ENCODE measurements around the gene CCSER2. TPM values are rescaled to one million over a fixed set of nuclear protein-coding genes. Genes with fewer than 3 reads are reported as not detected.

Gene CCSER2
- total RNA-seq, 4 donors from 2014 or later = 60.5 to 80.6 (median 63.1) TPM

- Histone ChIP-seq H3K4me1 (peaks cover 27 to 47% (median 37%) of the 10 kb centered on the region in 4 donors), H3K27me3 (no peaks in the 10 kb centered on the region), H3K36me3 (no peaks in the 10 kb centered on the region), H3K4me3 (no peak overlapping the region), H3K27ac (replicated peaks in 1 of 4) (no peak overlapping the region), H3K9me3 (no peaks in the 10 kb centered on the region)
- DNase-seq (ENCODE audit: extremely low spot score) = no peak
- 88% methylated on average over 1 of the region's 1 CpG for WGBS
- intact Hi-C loops (cut with DNase I) = no loop called here
- TF ChIP-seq EP300 (IDR thresholded peaks at IDR 0.05) (no peak), POLR2AphosphoS5 (IDR thresholded peaks at IDR 0.05) (no peak), POLR2A (IDR thresholded peaks at IDR 0.05; ENCODE audit: low read depth) (no peak)
- TF ChIP-seq, protein P1, sequence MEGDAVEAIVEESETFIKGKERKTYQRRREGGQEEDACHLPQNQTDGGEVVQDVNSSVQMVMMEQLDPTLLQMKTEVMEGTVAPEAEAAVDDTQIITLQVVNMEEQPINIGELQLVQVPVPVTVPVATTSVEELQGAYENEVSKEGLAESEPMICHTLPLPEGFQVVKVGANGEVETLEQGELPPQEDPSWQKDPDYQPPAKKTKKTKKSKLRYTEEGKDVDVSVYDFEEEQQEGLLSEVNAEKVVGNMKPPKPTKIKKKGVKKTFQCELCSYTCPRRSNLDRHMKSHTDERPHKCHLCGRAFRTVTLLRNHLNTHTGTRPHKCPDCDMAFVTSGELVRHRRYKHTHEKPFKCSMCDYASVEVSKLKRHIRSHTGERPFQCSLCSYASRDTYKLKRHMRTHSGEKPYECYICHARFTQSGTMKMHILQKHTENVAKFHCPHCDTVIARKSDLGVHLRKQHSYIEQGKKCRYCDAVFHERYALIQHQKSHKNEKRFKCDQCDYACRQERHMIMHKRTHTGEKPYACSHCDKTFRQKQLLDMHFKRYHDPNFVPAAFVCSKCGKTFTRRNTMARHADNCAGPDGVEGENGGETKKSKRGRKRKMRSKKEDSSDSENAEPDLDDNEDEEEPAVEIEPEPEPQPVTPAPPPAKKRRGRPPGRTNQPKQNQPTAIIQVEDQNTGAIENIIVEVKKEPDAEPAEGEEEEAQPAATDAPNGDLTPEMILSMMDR (IDR thresholded peaks at IDR 0.05) = no peak
These were observed 10.6 kb downstream of the CCSER2 start for GRCh38 chr10:84339025-84339424.

DNA sequence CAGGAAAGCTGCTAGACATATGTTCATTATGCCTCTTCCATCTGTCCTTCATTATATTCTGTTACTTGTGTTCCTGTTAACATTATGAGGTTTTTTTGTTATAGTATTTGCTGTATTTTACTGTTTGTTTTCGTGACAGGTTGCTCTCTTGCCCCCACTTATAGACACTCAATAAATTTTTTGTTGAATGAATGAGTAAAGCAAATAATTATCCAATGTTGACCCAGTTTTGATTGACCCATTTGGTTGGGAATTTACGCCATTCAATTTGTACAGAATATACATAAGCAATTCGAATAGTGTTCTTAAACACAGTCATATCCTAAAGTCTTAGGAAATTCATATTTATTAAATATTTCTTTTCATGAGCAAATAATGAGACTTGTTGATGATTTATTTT, 11.8 kb downstream of the CCSER2 start:
- 100% methylated on average over 3 of the region's 3 CpGs for WGBS
- peaks cover 32 to 43% (median 37%) of the 10 kb centered on the region in 4 donors for H3K4me1 ChIP-seq
- H3K27me3 ChIP-seq = no peaks in the 10 kb centered on the region
- no peak for TF ChIP-seq EP300 (IDR thresholded peaks at IDR 0.05)
- TF ChIP-seq POLR2AphosphoS5 (IDR thresholded peaks at IDR 0.05) = no peak
- TF ChIP-seq, protein P1 (IDR thresholded peaks at IDR 0.05) = no peak
- TF ChIP-seq POLR2A (IDR thresholded peaks at IDR 0.05; ENCODE audit: low read depth) = no peak
- no peak for DNase-seq (ENCODE audit: extremely low spot score)
- H3K27ac ChIP-seq (replicated peaks in 1 of 4) = no peak overlapping the region
- no peak overlapping the region for H3K4me3 ChIP-seq
- H3K9me3 ChIP-seq = no peaks in the 10 kb centered on the region
- H3K36me3 ChIP-seq = no peaks in the 10 kb centered on the region
- intact Hi-C loops (cut with DNase I) = no loop called here

- TF ChIP-seq POLR2A (IDR thresholded peaks at IDR 0.05; ENCODE audit: low read depth) = no peak
- no peak for TF ChIP-seq EP300 (IDR thresholded peaks at IDR 0.05)
- no peak for TF ChIP-seq POLR2AphosphoS5 (IDR thresholded peaks at IDR 0.05)
- TF ChIP-seq, protein P1 (IDR thresholded peaks at IDR 0.05) = no peak
- H3K4me3 ChIP-seq = no peak overlapping the region
- no peaks in the 10 kb centered on the region for H3K27me3 ChIP-seq
- H3K9me3 ChIP-seq = no peaks in the 10 kb centered on the region
- no peak for DNase-seq (ENCODE audit: extremely low spot score)
- intact Hi-C loops (cut with DNase I) = no loop called here
- peaks cover 29 to 43% (median 38%) of the 10 kb centered on the region in 4 donors for H3K4me1 ChIP-seq
- H3K27ac ChIP-seq (replicated peaks in 1 of 4) = no peak overlapping the region
- H3K36me3 ChIP-seq = no peaks in the 10 kb centered on the region
- 89% methylated on average over 9 of the region's 9 CpGs for WGBS
These were observed 12.5 kb downstream of the CCSER2 start for GRCh38 chr10:84340632-84341537.

GRCh38 chr10:84341538-84341856, 13.1 kb downstream of the CCSER2 start:
- peaks cover 23 to 40% (median 36%) of the 10 kb centered on the region in 4 donors for H3K4me1 ChIP-seq
- H3K4me3 ChIP-seq = no peak overlapping the region
- intact Hi-C loops (cut with DNase I) = no loop called here
- no peak for DNase-seq (ENCODE audit: extremely low spot score)
- H3K27me3 ChIP-seq = no peaks in the 10 kb centered on the region
- TF ChIP-seq POLR2AphosphoS5 (IDR thresholded peaks at IDR 0.05) (no peak), EP300 (IDR thresholded peaks at IDR 0.05) (no peak)
- TF ChIP-seq, protein P1 (IDR thresholded peaks at IDR 0.05) = no peak
- H3K27ac ChIP-seq (replicated peaks in 1 of 4) = no peak overlapping the region
- H3K9me3 ChIP-seq = no peaks in the 10 kb centered on the region
- no CpG with 5 or more reads among the region's 1 CpG for WGBS
- no peaks in the 10 kb centered on the region for H3K36me3 ChIP-seq

Data from esophagus muscularis mucosa (tissue), 4 donors.